Epithelial cell of esophagus (primary cell): ENCODE results near the gene SMIM14.
A peak's percentile ranks its signal among the peaks of the same experiment; 100 is the strongest.

ENCODE experiments used
- DNase-seq: peaks from one replicate; pipeline ENCODE4 v3.0.0; 2010; ENCODE audit warnings: low read depth
- H3K4me3 ChIP-seq: 2 replicates; pipeline ENCODE4 v1.5.1; 2011; ENCODE audit warnings: mild to moderate bottlenecking, low read length, control low read depth
- CTCF ChIP-seq: IDR thresholded peaks from 2 replicates; pipeline ENCODE4 v1.5.1; 2011; ENCODE audit warnings: low read depth, mild to moderate bottlenecking, low read length, control low read depth, inconsistent platforms; ENCODE audit not compliant: insufficient read depth; ENCODE audit errors: missing control alignments

SMIM14 gene

GRCh38 chr4:39641451-39641850 is 2.8 kb upstream of the SMIM14 start:
- no peak overlapping the region for H3K4me3 ChIP-seq
- TF ChIP-seq CTCF, result no peak
- DNase-seq, result no peak

- peak overlapping the region; percentile 89 for H3K4me3 ChIP-seq
- peak; percentile 67 for DNase-seq
- TF ChIP-seq CTCF, result peak; percentile 2
Measured at GRCh38 chr4:39637586-39638353, 895 bp downstream of the SMIM14 start.

GRCh38 chr4:39637221-39637585 is 1.5 kb downstream of the SMIM14 start:
- TF ChIP-seq CTCF, result no peak
- no peak for DNase-seq
- H3K4me3 ChIP-seq, result peak overlapping the region; percentile 89

GRCh38 chr4:39636531-39637184 is 2.0 kb downstream of the SMIM14 start:
- DNase-seq, result no peak
- H3K4me3 ChIP-seq, result peak overlapping the region; percentile 89
- TF ChIP-seq CTCF, result no peak

DNA sequence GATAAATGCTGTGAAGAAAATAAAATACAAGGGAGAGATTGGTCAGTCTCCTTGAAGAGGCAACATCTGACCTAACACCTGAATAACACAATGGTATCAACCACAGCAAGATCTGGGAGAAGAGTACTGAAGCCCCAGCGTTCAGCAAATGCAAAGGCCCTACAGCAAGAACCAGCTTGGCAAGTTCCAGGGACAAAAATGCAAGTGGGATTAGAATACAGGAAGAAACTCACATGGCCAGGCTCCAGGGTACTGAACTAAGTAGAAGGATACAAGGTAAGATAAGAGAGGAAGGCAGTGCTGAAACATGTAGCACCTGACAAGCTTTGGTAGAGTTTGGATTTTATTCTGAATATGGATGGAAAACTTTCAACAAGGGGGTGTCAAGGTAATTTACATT is 3.6 kb downstream of the SMIM14 start:
- peak; percentile 76 for DNase-seq
- no peak overlapping the region for H3K4me3 ChIP-seq
- no peak for TF ChIP-seq CTCF

DNA sequence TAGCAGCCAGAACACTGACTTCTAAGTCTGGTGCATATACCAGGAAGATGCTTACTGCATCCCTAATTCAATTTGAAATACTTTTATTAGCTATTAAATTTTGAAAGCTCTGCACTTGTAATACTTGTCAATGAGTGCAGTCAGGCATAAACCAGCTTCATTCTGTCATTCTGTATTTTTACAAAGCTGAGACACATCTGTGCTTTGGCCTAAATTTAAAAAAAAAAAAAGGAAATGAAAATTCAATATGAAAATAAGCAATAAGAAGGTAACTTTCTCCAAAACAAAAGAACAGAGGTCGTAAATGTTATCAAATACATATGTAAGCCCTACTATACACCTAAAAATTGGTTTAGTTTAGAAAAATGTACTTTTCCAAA is 7.0 kb downstream of the SMIM14 start:
- TF ChIP-seq CTCF, result no peak
- no peak for DNase-seq
- H3K4me3 ChIP-seq, result no peak overlapping the region
